Rectal smooth muscle tissue (tissue), 1 donor: ENCODE data around the gene DSN1.

Experiments used
- H3K27ac ChIP-seq: one replicate; pipeline ENCODE4 v1.7.0; 2013; ENCODE audit warnings: low read depth, low read length, inconsistent platforms
- H3K27me3 ChIP-seq: one replicate; pipeline ENCODE4 v1.7.0; 2013; ENCODE audit warnings: low read length; ENCODE audit not compliant: control insufficient read depth, insufficient read depth
- H3K36me3 ChIP-seq: one replicate; pipeline ENCODE4 v1.7.0; 2013; ENCODE audit warnings: low read length; ENCODE audit not compliant: control insufficient read depth, insufficient read depth
- H3K4me1 ChIP-seq: one replicate; pipeline ENCODE4 v1.7.0; 2013; ENCODE audit warnings: low read length; ENCODE audit not compliant: control insufficient read depth, insufficient read depth
- H3K4me3 ChIP-seq: one replicate; pipeline ENCODE4 v1.7.0; 2013; ENCODE audit warnings: low read length
- H3K9ac ChIP-seq: one replicate; pipeline ENCODE4 v1.7.0; 2013; ENCODE audit warnings: low read length

The DSN1 gene

DNA sequence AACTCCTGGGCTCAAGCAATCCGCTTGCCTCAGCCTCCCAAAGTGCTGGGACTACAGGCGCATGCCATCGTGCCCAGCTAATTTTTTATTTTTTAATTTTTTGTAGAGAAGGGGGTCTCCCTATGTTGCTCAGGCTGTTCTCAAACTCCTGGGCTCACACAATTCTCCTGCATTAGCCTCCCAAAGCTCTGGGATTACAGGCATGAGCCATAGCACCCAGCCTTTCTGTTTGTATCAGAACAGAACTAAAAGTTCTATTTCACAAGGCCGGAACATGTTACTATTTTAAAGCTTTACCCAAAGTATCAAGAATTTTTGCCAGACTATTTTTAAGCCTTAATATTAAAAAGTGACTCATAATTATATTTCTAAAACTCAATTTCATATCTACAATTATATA is 70.0 kb downstream of the DSN1 start:
- Histone ChIP-seq H3K9ac (no peak overlapping the region), H3K4me3 (no peak overlapping the region), H3K4me1 (no peaks in the 10 kb centered on the region), H3K36me3 (no peaks in the 10 kb centered on the region), H3K27me3 (no peaks in the 10 kb centered on the region), H3K27ac (no peak overlapping the region)
